Mesenchymal stem cell (in vitro differentiated cells and primary cell): ENCODE measurements around the gene DENND4C.
"Not testable (repeated sequence)": the region's sequence is repeated elsewhere in the genome, so short reads cannot be mapped to it uniquely, and the experiment has no call there.

Experiments used
- DNase-seq: peaks from one replicate; pipeline ENCODE4 v3.0.0-alpha.2; 2013
- H2AFZ ChIP-seq: one replicate; pipeline ENCODE4 v1.6.1; 2013; ENCODE audit warnings: low read depth, mild to moderate bottlenecking, control low read depth, inconsistent platforms, low read length, moderate library complexity
- H2AK5ac ChIP-seq: 2 replicates; pipeline ENCODE4 v1.6.1; 2013; ENCODE audit warnings: low read length, moderate library complexity, mild to moderate bottlenecking, inconsistent platforms; ENCODE audit not compliant: severe bottlenecking
- H2BK120ac ChIP-seq: one replicate; pipeline ENCODE4 v1.6.1; 2013; ENCODE audit warnings: low read depth, mild to moderate bottlenecking, inconsistent platforms, low read length, moderate library complexity
- H2BK12ac ChIP-seq, 2 experiments: one replicate each; pipeline ENCODE4 v1.6.1; 2013; ENCODE audit warnings: inconsistent platforms in 2 of 2, low read length in 2 of 2, mild to moderate bottlenecking in 2 of 2, moderate library complexity in 2 of 2, control low read depth in 1 of 2
- H2BK15ac ChIP-seq: one replicate; pipeline ENCODE4 v1.6.1; 2013; ENCODE audit warnings: mild to moderate bottlenecking, low read depth, inconsistent platforms; ENCODE audit not compliant: poor library complexity, severe bottlenecking
- H2BK5ac ChIP-seq: 2 replicates; pipeline ENCODE4 v1.6.1; 2013; ENCODE audit warnings: low read depth, mild to moderate bottlenecking, low read length, control low read depth, inconsistent platforms; ENCODE audit not compliant: poor library complexity, severe bottlenecking
- H3K14ac ChIP-seq, 2 experiments: one replicate each; pipeline ENCODE4 v1.6.1; 2013; ENCODE audit warnings: inconsistent platforms in 2 of 2, low read length in 2 of 2, control low read depth in 1 of 2, mild to moderate bottlenecking in 1 of 2, moderate library complexity in 1 of 2
- H3K18ac ChIP-seq, 2 experiments: one replicate each; pipeline ENCODE4 v1.6.1; 2013; ENCODE audit warnings: inconsistent platforms in 2 of 2, low read length in 2 of 2, control low read depth in 1 of 2, low read depth in 1 of 2, mild to moderate bottlenecking in 1 of 2
- H3K23ac ChIP-seq, 2 experiments: one replicate each; pipeline ENCODE4 v1.6.1; 2013; ENCODE audit warnings: inconsistent platforms in 2 of 2, low read length in 2 of 2, mild to moderate bottlenecking in 2 of 2, moderate library complexity in 2 of 2, control low read depth in 1 of 2
- H3K27ac ChIP-seq: 2 replicates; pipeline ENCODE4 v1.5.1; 2013; ENCODE audit warnings: mild to moderate bottlenecking, moderate library complexity, low read length, control low read depth, inconsistent platforms; ENCODE audit not compliant: poor library complexity, severe bottlenecking
- H3K27me3 ChIP-seq, 2 experiments: 2 replicates each; pipeline versions ENCODE4 v1.6.1 to v1.7.0; 2013; ENCODE audit warnings: low read length in 2 of 2, mild to moderate bottlenecking in 2 of 2, moderate library complexity in 2 of 2, control low read depth in 1 of 2, inconsistent platforms in 1 of 2; ENCODE audit not compliant: control insufficient read depth in 1 of 2, insufficient read depth in 1 of 2
- H3K36me3 ChIP-seq, 2 experiments: 2 replicates each; pipeline versions ENCODE4 v1.6.1 to v1.7.0; 2013; ENCODE audit warnings: low read length in 2 of 2, control low read depth in 1 of 2, inconsistent platforms in 1 of 2, low read depth in 1 of 2, mild to moderate bottlenecking in 1 of 2; ENCODE audit not compliant: insufficient read depth in 2 of 2, control insufficient read depth in 1 of 2
- H3K4ac ChIP-seq, 2 experiments: one replicate each; pipeline ENCODE4 v1.6.1; 2013; ENCODE audit warnings: inconsistent platforms in 2 of 2, low read length in 2 of 2, mild to moderate bottlenecking in 2 of 2, moderate library complexity in 2 of 2, control low read depth in 1 of 2, low read depth in 1 of 2
- H3K4me1 ChIP-seq: 2 replicates; pipeline ENCODE4 v1.6.1; 2013; ENCODE audit warnings: low read depth, low read length, control low read depth; ENCODE audit not compliant: control insufficient read depth, insufficient read depth
- H3K4me2 ChIP-seq: 2 replicates; pipeline ENCODE4 v1.6.1; 2013; ENCODE audit warnings: low read length, mild to moderate bottlenecking, inconsistent platforms; ENCODE audit not compliant: poor library complexity, severe bottlenecking
- H3K4me3 ChIP-seq, 2 experiments: 2 replicates each; pipeline versions ENCODE4 v1.5.1 to v1.7.0; 2013; ENCODE audit warnings: low read length in 2 of 2, mild to moderate bottlenecking in 2 of 2, control low read depth in 1 of 2, low read depth in 1 of 2; ENCODE audit not compliant: insufficient read depth in 1 of 2
- H3K79me1 ChIP-seq: replicated peaks from 2 replicates; pipeline ENCODE4 v1.6.1; 2013; ENCODE audit warnings: mild to moderate bottlenecking, control low read depth, low read length, inconsistent platforms; ENCODE audit not compliant: poor library complexity, severe bottlenecking
- H3K9ac ChIP-seq: 2 replicates; pipeline ENCODE4 v1.7.0; 2013; ENCODE audit warnings: mild to moderate bottlenecking, low read length, moderate library complexity
- H3K9me3 ChIP-seq: 2 replicates; pipeline ENCODE4 v1.7.0; 2013; ENCODE audit warnings: mild to moderate bottlenecking, low read length; ENCODE audit not compliant: control insufficient read depth
- H4K8ac ChIP-seq: one replicate; pipeline ENCODE4 v1.6.1; 2013; ENCODE audit warnings: inconsistent platforms, mild to moderate bottlenecking, low read length, moderate library complexity
- H4K91ac ChIP-seq: one replicate; pipeline ENCODE4 v1.6.1; 2013; ENCODE audit warnings: mild to moderate bottlenecking, low read length, inconsistent platforms
- WGBS: methylation state at CpG from one replicate; pipeline ENCODE4 v1.1.7; 2013; ENCODE audit warnings: mixed read lengths; 5-methylcytosine and 5-hydroxymethylcytosine counted together

Gene DENND4C

GRCh38 chr9:19193029-19193324, 37.5 kb upstream of the DENND4C start:
- no peak overlapping the region for H3K4me2 ChIP-seq
- H3K27ac ChIP-seq, result no peak overlapping the region
- H3K4me3 ChIP-seq, result no peak overlapping the region
- H3K14ac ChIP-seq, result no peak overlapping the region
- H3K23ac ChIP-seq, result no peak overlapping the region
- H2AFZ ChIP-seq, result no peak overlapping the region
- no peak overlapping the region for H2BK12ac ChIP-seq
- H3K9ac ChIP-seq, result no peak overlapping the region
- H2BK5ac ChIP-seq, result no peak overlapping the region
- no peaks in the 10 kb centered on the region for H3K4me1 ChIP-seq
- no peaks in the 10 kb centered on the region for H3K79me1 ChIP-seq
- H3K27me3 ChIP-seq, result no peaks in the 10 kb centered on the region
- no peaks in the 10 kb centered on the region for H3K9me3 ChIP-seq
- H2BK120ac ChIP-seq, result no peak overlapping the region
- H4K91ac ChIP-seq, result no peak overlapping the region
- no peaks in the 10 kb centered on the region for H3K36me3 ChIP-seq
- no peak overlapping the region for H4K8ac ChIP-seq
- no peak overlapping the region for H3K18ac ChIP-seq
- no peak overlapping the region for H2AK5ac ChIP-seq
- no peak overlapping the region for H2BK15ac ChIP-seq
- WGBS, result no CpG with 5 or more reads among the region's 5 CpGs
- DNase-seq, result no peak
- no peak overlapping the region for H3K4ac ChIP-seq

GRCh38 chr9:19193358-19193973, 37.0 kb upstream of the DENND4C start:
- not testable (repeated sequence) for H2BK15ac ChIP-seq, H3K79me1 ChIP-seq, H3K4me1 ChIP-seq, H3K14ac ChIP-seq, H3K27ac ChIP-seq, H3K4ac ChIP-seq, H2BK120ac ChIP-seq, DNase-seq, H3K4me3 ChIP-seq, H2AK5ac ChIP-seq, H3K9ac ChIP-seq, H3K23ac ChIP-seq, H3K36me3 ChIP-seq, H2BK12ac ChIP-seq, H4K8ac ChIP-seq, H2AFZ ChIP-seq, H2BK5ac ChIP-seq, H4K91ac ChIP-seq, H3K4me2 ChIP-seq, H3K9me3 ChIP-seq, H3K18ac ChIP-seq, H3K27me3 ChIP-seq
- 88% methylated on average over 2 of the region's 2 CpGs for WGBS

GRCh38 chr9:19198406-19198805, 32.1 kb upstream of the DENND4C start:
- Histone ChIP-seq H2BK120ac (no peak overlapping the region), H3K36me3 (no peaks in the 10 kb centered on the region), H3K23ac (no peak overlapping the region), H3K4me3 (no peak overlapping the region), H2BK5ac (no peak overlapping the region), H3K4me1 (no peaks in the 10 kb centered on the region), H3K9me3 (no peaks in the 10 kb centered on the region), H4K91ac (no peak overlapping the region), H2AK5ac (no peak overlapping the region), H4K8ac (no peak overlapping the region), H3K4ac (no peak overlapping the region), H3K9ac (no peak overlapping the region), H3K79me1 (no peaks in the 10 kb centered on the region), H3K18ac (no peak overlapping the region), H2BK15ac (no peak overlapping the region), H3K4me2 (no peak overlapping the region), H3K14ac (no peak overlapping the region), H3K27me3 (no peaks in the 10 kb centered on the region), H2BK12ac (no peak overlapping the region), H3K27ac (no peak overlapping the region), H2AFZ (no peak overlapping the region)
- 75% methylated on average over 1 of the region's 1 CpG for WGBS
- DNase-seq, result no peak

GRCh38 chr9:19199012-19199411, 31.5 kb upstream of the DENND4C start:
- no peak overlapping the region for H3K23ac ChIP-seq
- H2BK5ac ChIP-seq, result no peak overlapping the region
- no peak overlapping the region for H3K18ac ChIP-seq
- no peak overlapping the region for H3K4me3 ChIP-seq
- no peaks in the 10 kb centered on the region for H3K79me1 ChIP-seq
- H2BK15ac ChIP-seq, result no peak overlapping the region
- H4K8ac ChIP-seq, result no peak overlapping the region
- no peak overlapping the region for H2BK120ac ChIP-seq
- no peak overlapping the region for H3K9ac ChIP-seq
- no peak for DNase-seq
- no peak overlapping the region for H3K27ac ChIP-seq
- H3K9me3 ChIP-seq, result no peaks in the 10 kb centered on the region
- no peak overlapping the region for H3K4me2 ChIP-seq
- H2AFZ ChIP-seq, result no peak overlapping the region
- no peaks in the 10 kb centered on the region for H3K36me3 ChIP-seq
- H2BK12ac ChIP-seq, result no peak overlapping the region
- no peak overlapping the region for H4K91ac ChIP-seq
- no peak overlapping the region for H3K4ac ChIP-seq
- no peak overlapping the region for H3K14ac ChIP-seq
- no peaks in the 10 kb centered on the region for H3K27me3 ChIP-seq
- no peak overlapping the region for H2AK5ac ChIP-seq
- no peaks in the 10 kb centered on the region for H3K4me1 ChIP-seq
- WGBS, result 75% methylated on average over 1 of the region's 2 CpGs
